Measurements from ENCODE around the gene PPP1R13B. TPM values are rescaled to one million over a fixed set of nuclear protein-coding genes. Genes with fewer than 3 reads are reported as not detected.

PPP1R13B gene
- total and polyA plus RNA-seq, 8 donors, result 20.9 to 33.9 (median 26.9) TPM

DNA sequence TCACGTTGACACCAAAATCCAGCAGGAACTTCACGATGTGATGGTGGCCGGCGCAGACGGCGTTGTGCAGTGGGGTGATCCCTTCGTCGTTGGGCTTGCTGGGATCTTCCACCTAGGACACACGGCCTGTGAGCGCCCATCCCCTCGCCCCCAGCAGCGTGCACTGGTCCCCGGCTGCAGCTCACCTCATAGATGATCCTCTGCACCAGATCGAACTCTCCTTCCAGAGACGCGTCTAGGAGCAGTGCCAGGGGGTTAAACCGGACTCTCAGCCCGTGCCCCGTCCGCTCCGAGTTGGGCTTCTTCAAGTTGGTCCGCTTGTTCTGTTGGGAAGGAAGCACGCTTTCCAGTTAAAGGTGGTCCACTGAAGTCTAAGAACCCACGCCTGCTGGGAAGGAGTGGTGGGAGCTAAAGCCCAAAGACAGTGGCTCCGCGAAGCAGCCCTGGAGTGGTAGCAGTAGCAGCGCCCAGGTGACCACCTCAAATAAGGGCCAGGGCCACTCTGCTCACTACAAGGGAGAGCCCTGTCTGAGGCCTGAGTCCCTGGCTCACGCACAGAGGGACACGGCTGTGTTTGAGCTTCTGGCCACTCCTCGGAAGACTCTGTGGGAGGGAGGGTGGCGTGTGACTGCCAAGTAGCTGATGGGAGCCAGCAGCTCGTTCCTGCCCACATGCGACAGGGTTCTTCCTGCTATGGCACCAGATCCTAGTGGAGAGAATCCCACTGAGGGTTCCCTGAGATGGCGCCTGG is 108.5 kb downstream of the PPP1R13B start:
- intact Hi-C loops (cut with DNase I), result loop anchor here in 1 of 3 donors (10.0 kb wide), 1 partner anchor 176 kb away; no protein-coding TSS in a partner anchor
- WGBS, 2 donors, result 91 to 92% methylated on average over 34 of the region's 34 CpGs
- no peaks in the 10 kb centered on the region for H3K27me3 ChIP-seq
- no peak for FAIRE-seq
- H3K27ac ChIP-seq, result no peak overlapping the region
- no peaks in the 10 kb centered on the region for H3K4me1 ChIP-seq
- peaks cover 0 to 55% (median 12%) of the 10 kb centered on the region in 3 donors for H3K36me3 ChIP-seq
- H3K9me3 ChIP-seq, result no peaks in the 10 kb centered on the region
- TF ChIP-seq, protein P1, sequence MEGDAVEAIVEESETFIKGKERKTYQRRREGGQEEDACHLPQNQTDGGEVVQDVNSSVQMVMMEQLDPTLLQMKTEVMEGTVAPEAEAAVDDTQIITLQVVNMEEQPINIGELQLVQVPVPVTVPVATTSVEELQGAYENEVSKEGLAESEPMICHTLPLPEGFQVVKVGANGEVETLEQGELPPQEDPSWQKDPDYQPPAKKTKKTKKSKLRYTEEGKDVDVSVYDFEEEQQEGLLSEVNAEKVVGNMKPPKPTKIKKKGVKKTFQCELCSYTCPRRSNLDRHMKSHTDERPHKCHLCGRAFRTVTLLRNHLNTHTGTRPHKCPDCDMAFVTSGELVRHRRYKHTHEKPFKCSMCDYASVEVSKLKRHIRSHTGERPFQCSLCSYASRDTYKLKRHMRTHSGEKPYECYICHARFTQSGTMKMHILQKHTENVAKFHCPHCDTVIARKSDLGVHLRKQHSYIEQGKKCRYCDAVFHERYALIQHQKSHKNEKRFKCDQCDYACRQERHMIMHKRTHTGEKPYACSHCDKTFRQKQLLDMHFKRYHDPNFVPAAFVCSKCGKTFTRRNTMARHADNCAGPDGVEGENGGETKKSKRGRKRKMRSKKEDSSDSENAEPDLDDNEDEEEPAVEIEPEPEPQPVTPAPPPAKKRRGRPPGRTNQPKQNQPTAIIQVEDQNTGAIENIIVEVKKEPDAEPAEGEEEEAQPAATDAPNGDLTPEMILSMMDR (IDR thresholded peaks at IDR 0.05), result no peak
- no peak for ATAC-seq
- no peak overlapping the region for H3K4me3 ChIP-seq
- peak in 1 of 6 donors; percentile 7 for DNase-seq

DNA sequence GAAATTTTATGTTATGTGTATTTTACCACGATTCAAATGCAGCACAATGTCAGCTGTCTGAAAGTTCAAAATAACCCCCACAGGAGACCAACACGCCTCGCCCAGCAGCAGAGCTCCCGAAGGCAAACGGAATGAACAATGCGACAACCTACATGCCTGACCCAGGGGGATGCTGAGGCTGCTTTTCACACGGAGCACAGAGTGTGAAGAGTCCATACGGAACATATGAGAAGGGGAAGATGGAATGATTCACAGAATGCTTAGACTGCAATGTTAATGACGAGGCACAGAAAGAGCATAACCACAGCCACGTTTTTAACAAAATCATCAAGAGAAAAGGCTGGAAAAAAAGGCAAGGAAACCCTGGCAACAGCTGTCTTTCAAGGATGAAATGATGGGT is 109.2 kb downstream of the PPP1R13B start:
- intact Hi-C loops (cut with DNase I), result loop anchor here in 1 of 3 donors (10.0 kb wide), 1 partner anchor 177 kb away; no protein-coding TSS in a partner anchor
- no peaks in the 10 kb centered on the region for H3K27me3 ChIP-seq
- H3K4me1 ChIP-seq, result no peaks in the 10 kb centered on the region
- H3K36me3 ChIP-seq, result peaks cover 0 to 52% (median 12%) of the 10 kb centered on the region in 3 donors
- FAIRE-seq, result no peak
- TF ChIP-seq, protein P1 (IDR thresholded peaks at IDR 0.05), result no peak
- H3K4me3 ChIP-seq, result no peak overlapping the region
- no peak overlapping the region for H3K27ac ChIP-seq
- no peak for ATAC-seq
- DNase-seq, result peak in 1 of 6 donors; percentile 2
- no peaks in the 10 kb centered on the region for H3K9me3 ChIP-seq
- 84 to 85% methylated on average over 10 of the region's 10 CpGs for WGBS, 2 donors

DNA sequence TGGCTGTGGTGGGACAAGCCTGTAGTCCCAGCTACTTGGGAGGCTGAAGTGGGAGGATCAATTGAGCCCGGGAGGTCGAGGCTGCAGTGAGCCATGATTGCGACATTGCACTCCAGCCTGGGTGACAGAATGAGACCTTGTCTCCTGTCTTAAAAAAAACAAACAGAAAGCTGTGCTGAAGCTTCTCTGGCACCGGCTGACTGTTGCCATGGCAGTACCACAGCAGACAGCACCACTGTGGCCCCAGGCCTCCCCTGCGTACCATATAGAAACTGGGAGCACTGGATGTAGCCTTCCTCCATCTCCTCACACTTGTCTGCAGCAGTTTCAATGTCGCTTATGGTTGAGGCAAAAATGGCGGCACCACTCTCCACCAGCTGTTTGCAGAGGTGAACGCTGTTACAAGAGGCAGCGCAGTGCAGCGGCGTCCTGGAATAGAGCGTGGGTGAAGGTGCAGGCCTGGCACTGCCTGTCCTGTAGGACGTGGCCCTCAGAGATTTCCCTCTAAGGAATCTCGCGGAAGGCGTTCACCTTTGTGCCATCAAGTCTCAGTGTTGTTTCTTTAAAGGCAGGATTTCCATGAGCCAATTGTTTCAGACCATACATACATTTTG is 109.8 kb downstream of the PPP1R13B start:
- Histone ChIP-seq H3K4me1 (no peaks in the 10 kb centered on the region), H3K9me3 (no peaks in the 10 kb centered on the region), H3K27ac (no peak overlapping the region), H3K4me3 (no peak overlapping the region), H3K36me3 (peaks cover 0 to 56% (median 12%) of the 10 kb centered on the region in 3 donors), H3K27me3 (no peaks in the 10 kb centered on the region)
- intact Hi-C loops (cut with DNase I), result loop anchor here in 1 of 3 donors (10.0 kb wide), 1 partner anchor 177 kb away; no protein-coding TSS in a partner anchor
- TF ChIP-seq, protein P1 (IDR thresholded peaks at IDR 0.05), result no peak
- FAIRE-seq (no peak), ATAC-seq (no peak), DNase-seq (peak in 1 of 6 donors; percentile 8)
- 89 to 94% methylated on average over 16 of the region's 16 CpGs for WGBS, 2 donors

DNA sequence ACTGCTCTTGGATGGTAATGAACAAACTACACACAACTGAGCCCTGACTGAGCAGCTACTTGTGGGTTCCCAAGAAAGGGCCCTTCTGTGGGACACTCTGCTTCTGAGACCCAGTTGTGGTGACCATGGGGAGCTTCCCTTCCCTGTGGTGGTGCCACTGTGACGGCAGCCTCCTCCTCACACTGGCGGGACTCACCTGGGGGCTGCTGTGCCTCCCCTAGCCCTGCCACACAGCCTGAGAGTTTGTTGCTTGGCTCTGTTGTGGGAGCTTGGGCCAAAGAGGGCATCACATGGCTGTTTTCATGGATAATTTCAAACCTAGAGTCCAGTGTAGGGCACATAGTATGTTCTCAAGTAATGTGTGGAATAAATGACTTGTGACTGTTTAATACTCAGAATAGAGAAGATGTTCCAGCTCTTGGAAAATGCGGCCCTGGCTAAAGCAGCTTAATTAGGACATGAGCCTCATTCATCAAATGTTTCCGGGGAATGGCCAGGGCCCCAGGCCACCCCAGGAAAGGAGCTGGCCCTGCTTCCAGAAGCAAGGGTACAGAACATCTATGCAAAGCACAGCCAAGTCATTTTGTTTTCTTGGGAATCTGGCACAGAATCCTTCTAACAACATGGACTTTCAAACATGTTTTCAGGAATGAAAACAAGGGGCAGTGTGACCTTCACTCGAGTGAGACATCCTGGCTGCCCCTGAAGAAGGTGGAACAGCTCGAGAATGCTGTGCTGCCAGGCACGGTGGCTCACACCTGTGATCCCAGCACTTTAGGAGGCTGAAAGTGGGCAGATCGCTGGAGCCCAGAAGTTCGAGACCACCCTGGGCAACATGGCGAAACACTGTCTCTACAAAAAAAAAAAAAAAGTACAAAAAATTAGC is 110.6 kb downstream of the PPP1R13B start:
- peak in 2 of 6 donors; percentile 6 to 21 for DNase-seq
- no peak overlapping the region for H3K4me3 ChIP-seq
- intact Hi-C loops (cut with DNase I), result loop anchor here in 1 of 3 donors (10.0 kb wide), 1 partner anchor 178 kb away; no protein-coding TSS in a partner anchor

More for the DNA sequence above, 110.6 kb downstream of the PPP1R13B start:
- Histone ChIP-seq H3K36me3 (peaks cover 0 to 56% (median 12%) of the 10 kb centered on the region in 3 donors), H3K27me3 (no peaks in the 10 kb centered on the region), H3K9me3 (no peaks in the 10 kb centered on the region), H3K27ac (no peak overlapping the region), H3K4me1 (no peaks in the 10 kb centered on the region)
- TF ChIP-seq, protein P1 (IDR thresholded peaks at IDR 0.05), result no peak
- no peak for ATAC-seq
- 79 to 87% methylated on average over 10 of the region's 10 CpGs for WGBS, 2 donors
- FAIRE-seq, result no peak
